Aorta (tissue), 5 donors: ENCODE results near the gene ASTN2. TPM values are rescaled to one million over a fixed set of nuclear protein-coding genes. Genes with fewer than 3 reads are reported as not detected.

Experiments
- ATAC-seq: fragments of 200-7000 bp; cut with Tn5 transposase; one replicate; pipeline ENCODE4 v1.9.1; 2022; ENCODE audit warnings: moderate library complexity; ENCODE audit not compliant: low FRiP score
- DNase-seq, 2 donors: peaks; one replicate each; pipeline ENCODE4 v3.0.0-alpha.2; 2020
- H3K27ac ChIP-seq, 2 donors: one replicate each; pipeline ENCODE4 v1.5.1; 2013; ENCODE audit warnings: low read length in 2 of 2, mild to moderate bottlenecking in 2 of 2, moderate library complexity in 2 of 2, control low read depth in 1 of 2, inconsistent platforms in 1 of 2, low read depth in 1 of 2
- H3K27me3 ChIP-seq, 2 donors: one replicate each; pipeline ENCODE4 v1.6.1; 2013; ENCODE audit warnings: control low read depth in 1 of 2, low read length in 1 of 2, mild to moderate bottlenecking in 1 of 2, moderate library complexity in 1 of 2; ENCODE audit not compliant: insufficient read depth in 2 of 2, control insufficient read depth in 1 of 2
- H3K36me3 ChIP-seq, 2 donors: one replicate each; pipeline ENCODE4 v1.6.1; 2013; ENCODE audit warnings: control low read depth in 1 of 2, low read length in 1 of 2, mild to moderate bottlenecking in 1 of 2; ENCODE audit not compliant: insufficient read depth in 2 of 2, control insufficient read depth in 1 of 2
- H3K4me1 ChIP-seq, 2 donors: one replicate each; pipeline ENCODE4 v1.6.1; 2013; ENCODE audit warnings: low read length in 2 of 2, control low read depth in 1 of 2, mild to moderate bottlenecking in 1 of 2, moderate library complexity in 1 of 2; ENCODE audit not compliant: insufficient read depth in 2 of 2, control insufficient read depth in 1 of 2
- H3K4me3 ChIP-seq, 2 donors: one replicate each; pipeline ENCODE4 v1.5.1; 2013; ENCODE audit warnings: low read length in 2 of 2, control low read depth in 1 of 2, mild to moderate bottlenecking in 1 of 2
- H3K9me3 ChIP-seq: one replicate; pipeline ENCODE4 v1.6.1; 2013; ENCODE audit warnings: mild to moderate bottlenecking, low read length; ENCODE audit not compliant: control insufficient read depth
- WGBS, 2 donors: extraction: QIAGEN DNeasy Blood & Tissue Kit; methylation state at CpG; one replicate each; pipeline ENCODE4 v1.1.7; 2013; 5-methylcytosine and 5-hydroxymethylcytosine counted together
- intact Hi-C, 2 donors: fragments of 100-400 bp; cut with DNase I; formaldehyde crosslinking; loops; one replicate each; pipeline versions ENCODE4 v1.14.2 to v1.15.0; 2022
- polyA plus RNA-seq, 2 donors: library from polyadenylated mRNA; stranded (reverse); fragments of 200-250 nt; gene quantifications; one replicate each; pipeline ENCODE4 v1.2.3, GENCODE V29; 2013
- total RNA-seq, 2 donors: library from RNA; stranded (reverse); fragmentation: NEBNext Ultra II Directional; extraction: Animal tissue kit (Norgen Biotek cat#: 25700); gene quantifications; one replicate each; pipeline ENCODE4 v1.2.1, GENCODE V29; 2021
- donor health status: healthy with polysubstance abuse.
- donor health status: Bipolar disorder and iron deficiency.
- donor health status: DM: no; HTN: no; CAD: no.
- donor health status: DM: no; HTN: no; CAD: no.
- donor health status: DM: yes; HTN: yes; CAD: no.

ASTN2 gene
- total and polyA plus RNA-seq, 4 donors, result 1.0 to 7.5 (median 4.4) TPM

DNA sequence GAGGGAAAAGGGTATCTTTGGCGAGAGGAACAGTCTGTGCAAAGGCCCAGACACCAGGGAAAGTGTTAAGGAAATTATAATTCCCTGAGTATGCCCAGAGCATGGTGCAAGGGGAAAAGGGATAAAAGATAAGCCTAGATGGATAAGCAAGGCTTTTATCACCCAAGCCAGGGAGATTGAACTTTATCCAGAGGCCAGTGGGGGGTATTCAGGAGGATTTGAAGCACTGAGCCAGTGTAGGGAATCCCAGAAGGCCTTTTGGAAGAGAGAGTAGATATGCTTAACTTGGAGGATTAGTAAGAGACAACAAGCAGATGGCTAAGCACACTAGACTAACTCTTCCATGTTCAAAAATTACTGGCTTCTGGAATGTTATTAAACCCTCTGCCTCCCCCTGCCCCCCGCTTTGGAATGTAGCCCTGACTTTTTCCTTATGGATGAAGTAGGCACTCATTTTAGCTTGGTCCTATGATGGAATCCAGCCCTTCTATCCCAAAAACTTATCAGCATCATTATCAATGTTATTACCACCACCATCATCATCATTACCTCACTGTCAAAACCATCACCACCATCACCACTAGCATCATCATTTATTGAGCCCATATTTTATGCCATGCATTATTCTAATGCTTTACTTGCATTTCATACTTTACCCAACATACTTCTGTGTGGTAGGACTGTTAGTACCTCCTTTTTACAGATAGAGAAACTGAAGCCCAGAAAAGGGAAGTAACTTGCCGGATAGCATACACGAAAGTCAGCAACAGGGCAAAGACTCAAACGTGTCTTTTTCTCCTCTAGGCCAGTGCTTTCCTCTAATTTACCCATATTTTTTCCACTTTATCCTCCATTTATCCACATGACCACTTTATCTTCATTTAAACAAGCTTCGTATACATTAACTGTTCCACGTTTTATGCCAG, 1024.3 kb downstream of the ASTN2 start:
- Histone ChIP-seq H3K36me3 (peaks cover 2 to 6% of the 10 kb centered on the region in 2 donors), H3K27ac (no peak overlapping the region), H3K9me3 (no peaks in the 10 kb centered on the region), H3K27me3 (no peaks in the 10 kb centered on the region), H3K4me3 (no peak overlapping the region), H3K4me1 (no peaks in the 10 kb centered on the region)
- ATAC-seq (no peak), DNase-seq (no peak)
- WGBS, 2 donors, result 88 to 91% methylated on average over 7 of the region's 7 CpGs
- intact Hi-C loops, result no loop called here

DNA sequence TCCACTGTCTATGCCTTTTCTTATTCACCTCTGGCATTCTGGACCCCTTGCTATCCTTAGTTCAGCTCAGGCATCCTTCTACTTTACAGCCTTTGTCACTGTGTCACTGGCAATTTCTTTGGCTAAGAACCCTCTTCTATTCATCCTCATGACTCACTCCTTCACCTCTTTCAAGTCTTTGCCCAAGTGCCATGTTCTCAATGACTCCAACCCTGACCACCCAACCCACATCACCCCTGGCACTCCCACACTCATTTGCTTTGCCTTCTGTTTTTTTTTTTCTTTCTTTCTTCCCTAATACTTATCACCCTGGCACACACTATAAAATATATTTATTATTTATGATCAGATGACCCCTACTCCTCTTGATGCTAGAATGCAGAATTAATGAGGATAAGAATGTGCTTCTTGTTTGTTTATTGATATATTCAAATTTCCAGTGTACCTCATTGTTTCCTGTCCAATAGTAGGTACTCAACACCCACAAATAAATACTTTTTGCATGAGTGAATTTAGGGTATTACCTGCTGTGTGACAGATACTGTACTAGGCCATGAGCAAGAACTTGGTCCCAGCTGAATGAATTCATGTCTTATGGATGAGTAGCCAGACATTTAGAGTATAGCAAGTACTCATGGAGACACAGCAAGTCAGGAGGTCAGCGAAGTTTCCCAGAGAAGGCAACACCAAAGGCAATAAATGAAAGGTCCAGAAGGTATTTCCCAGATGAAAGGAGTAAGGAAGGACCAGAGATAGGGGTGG, 1025.1 kb downstream of the ASTN2 start:
- no peaks in the 10 kb centered on the region for H3K9me3 ChIP-seq
- H3K4me1 ChIP-seq, result no peaks in the 10 kb centered on the region
- intact Hi-C loops, result no loop called here
- no peak for DNase-seq
- no peak overlapping the region for H3K4me3 ChIP-seq
- no peak for ATAC-seq
- no peak overlapping the region for H3K27ac ChIP-seq
- H3K27me3 ChIP-seq, result no peaks in the 10 kb centered on the region
- peaks cover 2 to 3% of the 10 kb centered on the region in 2 donors for H3K36me3 ChIP-seq
- WGBS, 2 donors, result 90 to 95% methylated on average over 1 of the region's 1 CpG

DNA sequence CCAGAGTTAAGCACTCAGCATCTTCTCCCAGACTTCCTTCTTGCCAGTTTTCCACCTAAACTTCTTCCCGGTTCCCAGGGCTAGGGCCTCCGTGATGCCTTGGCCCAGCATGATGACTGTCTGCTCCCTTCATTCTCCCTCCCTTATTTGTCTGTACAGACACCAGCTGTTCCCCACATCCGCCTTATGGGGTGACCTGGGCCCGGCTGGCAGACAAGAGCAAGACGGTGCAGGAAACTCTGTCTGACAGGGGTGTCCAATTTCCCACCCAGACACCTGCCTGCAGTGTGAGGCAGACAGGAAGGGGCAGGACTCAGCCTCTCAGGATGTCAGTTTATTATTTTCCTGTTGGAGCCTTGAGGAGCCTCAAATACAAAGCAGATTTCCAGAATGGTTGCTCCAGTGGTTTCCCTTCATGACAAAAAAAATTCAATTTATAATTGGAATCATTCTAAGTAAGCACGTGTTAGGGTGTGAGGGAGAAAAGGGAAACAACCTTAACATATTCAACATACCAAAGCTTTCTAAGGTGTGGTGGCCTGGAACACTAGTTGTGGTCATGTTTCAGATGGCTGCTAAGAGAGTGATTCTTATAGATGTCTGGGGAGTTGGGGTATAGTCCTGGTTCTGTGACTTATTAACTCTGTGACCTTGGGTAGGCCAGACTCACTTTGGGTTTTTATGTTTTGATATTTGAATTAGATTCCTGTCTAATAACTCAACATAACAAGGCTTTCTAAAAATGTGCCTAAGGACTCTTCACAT, 1026.7 kb downstream of the ASTN2 start:
- ATAC-seq (no peak), DNase-seq (no peak)
- Histone ChIP-seq H3K36me3 (peaks cover 2 to 3% of the 10 kb centered on the region in 2 donors), H3K4me1 (no peaks in the 10 kb centered on the region), H3K4me3 (no peak overlapping the region), H3K27me3 (no peaks in the 10 kb centered on the region), H3K27ac (no peak overlapping the region), H3K9me3 (no peaks in the 10 kb centered on the region)
- intact Hi-C loops, result no loop called here
- 72 to 88% methylated on average over 6 of the region's 6 CpGs for WGBS, 2 donors

DNA sequence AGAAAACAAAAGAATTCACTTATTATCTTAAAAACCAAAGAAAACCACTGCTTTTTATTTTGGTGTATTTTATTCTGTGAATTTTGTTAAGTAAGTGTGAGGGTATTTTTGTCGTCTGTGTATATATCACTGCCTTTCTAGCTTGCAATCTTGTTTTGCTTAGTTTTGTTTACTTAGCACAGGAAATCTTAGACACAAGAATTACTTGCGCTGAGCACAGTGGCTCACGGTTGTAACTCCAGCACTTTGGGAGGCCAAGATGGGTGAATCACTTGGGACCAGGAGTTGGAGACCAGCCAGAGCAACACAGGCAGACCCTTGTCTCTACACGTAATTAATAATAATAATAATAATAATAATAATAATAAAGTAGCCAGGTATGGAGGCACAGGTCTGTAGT, 1030.9 kb downstream of the ASTN2 start:
- WGBS, 2 donors, result 48 to 51% methylated on average over 4 of the region's 4 CpGs
- intact Hi-C loops, result no loop called here
- ATAC-seq (no peak), DNase-seq (no peak)
- Histone ChIP-seq H3K9me3 (no peaks in the 10 kb centered on the region), H3K4me3 (no peak overlapping the region), H3K27ac (no peak overlapping the region), H3K27me3 (no peaks in the 10 kb centered on the region), H3K36me3 (peaks cover 0 to 2% of the 10 kb centered on the region in 2 donors), H3K4me1 (no peaks in the 10 kb centered on the region)

DNA sequence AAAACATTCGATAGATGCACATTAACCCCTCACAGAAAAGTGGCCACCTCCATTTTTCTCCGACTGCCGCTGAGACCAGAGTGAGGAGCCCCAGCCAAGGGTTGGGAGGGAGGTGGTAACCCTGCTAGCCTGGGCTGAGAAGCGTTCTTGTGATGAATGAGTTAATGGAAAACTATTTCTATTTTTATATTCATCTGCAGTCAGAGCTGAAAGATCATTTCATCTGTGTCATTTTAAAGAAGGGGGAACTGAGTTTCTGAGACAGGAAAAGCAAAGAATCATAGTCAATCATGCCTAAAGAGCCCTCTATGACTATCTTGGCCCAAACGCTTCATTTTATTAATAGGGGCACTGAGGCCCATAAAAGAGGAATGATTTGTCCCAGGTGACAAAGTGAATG, 1031.7 kb downstream of the ASTN2 start:
- Histone ChIP-seq H3K9me3 (no peaks in the 10 kb centered on the region), H3K36me3 (peaks cover 0 to 2% of the 10 kb centered on the region in 2 donors), H3K4me1 (no peaks in the 10 kb centered on the region), H3K27me3 (no peaks in the 10 kb centered on the region), H3K27ac (no peak overlapping the region), H3K4me3 (no peak overlapping the region)
- DNase-seq (no peak), ATAC-seq (no peak)
- WGBS, 2 donors, result 36 to 44% methylated on average over 5 of the region's 5 CpGs
- intact Hi-C loops, result no loop called here

DNA sequence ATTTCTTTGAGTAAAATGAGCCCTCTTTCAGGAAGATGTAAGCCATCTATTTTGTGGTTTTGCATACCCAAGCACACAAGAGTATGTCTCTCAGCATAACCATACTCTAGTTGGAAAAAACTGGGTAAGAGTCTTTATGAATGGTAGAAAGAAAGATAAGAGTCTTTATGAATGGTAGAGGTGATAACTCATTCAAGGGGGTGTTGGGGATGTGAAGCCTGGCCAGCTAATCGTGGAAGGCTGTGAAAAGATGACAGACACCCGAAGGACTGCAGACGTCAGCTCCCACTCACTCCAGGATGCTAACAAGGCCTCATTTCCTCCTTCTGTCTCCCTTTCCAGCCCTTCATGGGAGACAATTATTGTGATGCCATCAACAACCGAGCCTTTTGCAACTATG, 1032.8 kb downstream of the ASTN2 start:
- no peak overlapping the region for H3K4me3 ChIP-seq
- peaks cover 0 to 2% of the 10 kb centered on the region in 2 donors for H3K4me1 ChIP-seq
- 74 to 80% methylated on average over 4 of the region's 4 CpGs for WGBS, 2 donors
- H3K27ac ChIP-seq, result no peak overlapping the region
- H3K9me3 ChIP-seq, result no peaks in the 10 kb centered on the region
- ATAC-seq (no peak), DNase-seq (no peak)
- intact Hi-C loops, result no loop called here
- H3K27me3 ChIP-seq, result no peaks in the 10 kb centered on the region
- peaks cover 0 to 2% of the 10 kb centered on the region in 2 donors for H3K36me3 ChIP-seq

DNA sequence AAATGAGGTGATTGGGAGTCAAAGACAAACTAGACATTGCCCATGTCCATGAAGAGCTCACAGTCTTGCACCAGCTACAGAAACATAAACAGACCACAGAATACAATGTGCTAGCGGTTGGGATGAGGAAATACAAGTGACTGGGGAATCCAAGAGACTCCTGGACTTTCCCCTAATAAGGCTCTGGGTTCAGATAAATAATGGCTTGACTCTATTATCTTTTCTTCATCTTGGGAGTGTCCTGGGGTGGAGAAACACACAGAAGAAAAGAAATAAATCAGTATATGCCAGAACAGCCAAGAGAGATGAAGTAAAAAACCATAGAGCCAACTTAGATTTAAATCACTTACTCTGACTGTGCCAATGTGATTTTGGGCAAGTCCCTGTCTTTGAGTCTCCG, 1033.5 kb downstream of the ASTN2 start:
- Histone ChIP-seq H3K9me3 (no peaks in the 10 kb centered on the region), H3K36me3 (peaks cover 0 to 2% of the 10 kb centered on the region in 2 donors), H3K27me3 (no peaks in the 10 kb centered on the region), H3K4me3 (no peak overlapping the region), H3K4me1 (peaks cover 0 to 2% of the 10 kb centered on the region in 2 donors), H3K27ac (no peak overlapping the region)
- ATAC-seq, result no peak
- intact Hi-C loops, result no loop called here
- 80 to 88% methylated on average over 2 of the region's 2 CpGs for WGBS, 2 donors
- no peak for DNase-seq

DNA sequence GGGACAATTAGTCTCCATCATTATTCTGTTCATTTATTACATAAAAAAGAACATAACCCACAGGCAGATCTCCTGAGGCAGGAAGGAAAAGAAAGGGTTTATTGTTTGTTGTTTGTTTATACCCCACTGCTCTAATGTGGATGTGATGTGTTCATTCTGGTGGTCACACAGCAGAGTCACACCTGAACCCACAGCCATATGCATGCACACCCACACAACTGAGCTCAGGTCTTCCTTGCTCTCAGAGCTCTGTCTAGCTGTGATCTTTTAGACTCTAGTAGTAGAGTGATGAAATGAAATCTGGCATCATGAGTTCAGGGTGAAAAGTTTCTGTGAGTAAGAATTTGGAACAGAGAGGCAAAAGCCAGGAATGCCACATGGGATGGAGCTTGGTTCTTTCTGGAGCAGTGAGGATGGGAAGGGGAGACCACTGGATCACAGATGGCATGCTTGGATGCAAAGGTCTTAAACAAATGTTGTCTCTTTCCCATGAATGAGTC, 1034.3 kb downstream of the ASTN2 start:
- Histone ChIP-seq H3K27me3 (no peaks in the 10 kb centered on the region), H3K9me3 (no peaks in the 10 kb centered on the region), H3K4me3 (no peak overlapping the region), H3K4me1 (peaks cover 0 to 2% of the 10 kb centered on the region in 2 donors), H3K27ac (no peak overlapping the region), H3K36me3 (peaks cover 0 to 2% of the 10 kb centered on the region in 2 donors)
- intact Hi-C loops, result no loop called here
- ATAC-seq, result no peak
- DNase-seq, result no peak
